Cardiac muscle cell (in vitro differentiated cells and primary cell): ENCODE data around the gene PHKB. TPM values are rescaled to one million over a fixed set of nuclear protein-coding genes. Genes with fewer than 3 reads are reported as not detected.
"Not testable (repeated sequence)": the region's sequence is repeated elsewhere in the genome, so short reads cannot be mapped to it uniquely, and the experiment has no call there.

ENCODE experiments used
- DNase-seq, 2 donors: peaks; one replicate each; pipeline versions ENCODE4 v3.0.0 to v3.0.0-alpha.2; 2010 to 2017; ENCODE audit warnings: low read depth in 1 of 2, low spot score in 1 of 2
- H3K27ac ChIP-seq: fragments of 200-600 bp; sonication (generic); 2 replicates; pipeline ENCODE4 v1.5.1; 2016
- H3K27me3 ChIP-seq: fragments of 200-600 bp; sonication (generic); 2 replicates; pipeline ENCODE4 v1.6.0; 2016; ENCODE audit warnings: control low read depth
- H3K36me3 ChIP-seq: fragments of 200-600 bp; sonication (generic); 2 replicates; pipeline ENCODE4 v1.5.1; 2016; ENCODE audit warnings: control low read depth
- H3K4me1 ChIP-seq: fragments of 200-600 bp; sonication (generic); 2 replicates; pipeline ENCODE4 v1.8.1; 2017; ENCODE audit warnings: low read depth, mild to moderate bottlenecking, mixed run types
- H3K4me3 ChIP-seq: fragments of 200-600 bp; sonication (generic); 2 replicates; pipeline ENCODE4 v1.5.1; 2016; ENCODE audit warnings: mild to moderate bottlenecking
- H3K9me3 ChIP-seq: fragments of 200-600 bp; sonication (generic); 2 replicates; pipeline ENCODE4 v1.5.1; 2017; ENCODE audit warnings: low read depth, mild to moderate bottlenecking, control low read depth
- polyA plus RNA-seq: library from polyadenylated mRNA; unstranded; fragments of >200 nt; fragmentation: Nextera tagmentation; extraction: Ambion mirVana; gene quantifications from 2 replicates; pipeline ENCODE4 v1.2.1, GENCODE V29; 2016
- total RNA-seq: library from RNA; depleted of rRNA; stranded (reverse); fragments of >200 nt; gene quantifications from 2 replicates; pipeline ENCODE4 v1.2.3, GENCODE V29; 2016
- TF ChIP-seq, protein P1 (sequence below): IDR thresholded peaks from 2 replicates; pipeline ENCODE4 v1.5.1; 2012; ENCODE audit warnings: low read depth, mild to moderate bottlenecking, low read length

PHKB gene
- total and polyA plus RNA-seq, 2 experiments from 2014 or later, result 84.2 to 107 TPM

DNA sequence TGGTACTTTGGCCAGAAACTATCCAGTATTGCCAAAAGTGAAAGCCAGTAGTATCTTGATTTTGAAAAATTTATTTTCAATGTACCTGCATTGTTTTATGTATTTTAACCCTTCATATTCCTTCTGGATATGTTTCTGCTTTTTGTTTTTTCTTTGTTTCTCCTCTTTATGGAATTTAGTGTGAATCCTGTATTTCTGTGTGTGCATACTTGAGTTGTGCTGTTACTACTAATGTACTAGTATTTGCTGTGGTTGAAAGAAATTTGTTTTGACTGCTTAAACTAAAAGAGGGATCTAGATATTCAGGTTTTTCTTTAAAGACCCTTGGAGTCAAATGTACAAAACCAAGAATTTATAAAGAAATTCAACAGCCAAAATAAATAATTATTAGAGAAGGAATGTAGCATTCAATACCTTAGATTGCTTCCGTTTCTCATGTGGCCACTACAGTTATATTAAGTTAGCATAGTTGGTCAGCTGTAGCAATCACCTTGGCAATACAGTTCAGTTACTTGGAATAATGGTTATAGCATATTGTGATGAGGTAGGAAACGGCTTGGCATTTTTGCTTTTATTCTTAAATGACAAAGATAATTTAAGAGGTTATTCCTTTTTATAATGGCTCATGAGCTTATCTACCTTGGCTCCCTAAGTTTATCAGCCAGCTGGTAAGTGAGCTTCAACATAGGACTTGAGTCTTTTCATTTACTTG, 4.9 kb downstream of the PHKB start:
- TF ChIP-seq, protein P1, sequence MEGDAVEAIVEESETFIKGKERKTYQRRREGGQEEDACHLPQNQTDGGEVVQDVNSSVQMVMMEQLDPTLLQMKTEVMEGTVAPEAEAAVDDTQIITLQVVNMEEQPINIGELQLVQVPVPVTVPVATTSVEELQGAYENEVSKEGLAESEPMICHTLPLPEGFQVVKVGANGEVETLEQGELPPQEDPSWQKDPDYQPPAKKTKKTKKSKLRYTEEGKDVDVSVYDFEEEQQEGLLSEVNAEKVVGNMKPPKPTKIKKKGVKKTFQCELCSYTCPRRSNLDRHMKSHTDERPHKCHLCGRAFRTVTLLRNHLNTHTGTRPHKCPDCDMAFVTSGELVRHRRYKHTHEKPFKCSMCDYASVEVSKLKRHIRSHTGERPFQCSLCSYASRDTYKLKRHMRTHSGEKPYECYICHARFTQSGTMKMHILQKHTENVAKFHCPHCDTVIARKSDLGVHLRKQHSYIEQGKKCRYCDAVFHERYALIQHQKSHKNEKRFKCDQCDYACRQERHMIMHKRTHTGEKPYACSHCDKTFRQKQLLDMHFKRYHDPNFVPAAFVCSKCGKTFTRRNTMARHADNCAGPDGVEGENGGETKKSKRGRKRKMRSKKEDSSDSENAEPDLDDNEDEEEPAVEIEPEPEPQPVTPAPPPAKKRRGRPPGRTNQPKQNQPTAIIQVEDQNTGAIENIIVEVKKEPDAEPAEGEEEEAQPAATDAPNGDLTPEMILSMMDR, result no peak
- no peak for DNase-seq
- no peak overlapping the region for H3K4me3 ChIP-seq
- H3K27me3 ChIP-seq, result no peaks in the 10 kb centered on the region
- no peaks in the 10 kb centered on the region for H3K9me3 ChIP-seq
- peak overlapping the region; percentile 91 for H3K27ac ChIP-seq
- H3K4me1 ChIP-seq, result peaks cover 82% of the 10 kb centered on the region
- H3K36me3 ChIP-seq, result no peaks in the 10 kb centered on the region

DNA sequence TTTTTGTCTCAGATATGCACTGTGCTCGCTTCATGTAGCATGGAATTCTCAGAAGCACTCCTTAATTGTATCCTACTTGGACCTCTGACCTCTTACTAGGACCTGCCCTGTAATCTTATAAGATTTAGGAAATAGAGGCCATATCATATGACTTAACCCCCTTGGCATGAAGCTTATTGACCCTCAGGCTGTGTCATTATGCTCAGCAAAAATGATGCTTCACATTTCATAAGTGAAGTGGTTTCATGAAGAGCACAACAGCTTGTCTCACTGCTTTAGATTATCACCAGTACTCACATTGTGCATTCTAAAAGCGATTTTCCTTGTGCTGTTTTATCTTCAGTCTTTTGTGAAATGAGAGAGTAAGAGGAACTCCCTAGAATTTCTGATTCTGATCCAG, 6.4 kb downstream of the PHKB start:
- H3K4me3 ChIP-seq, result no peak overlapping the region
- H3K4me1 ChIP-seq, result peaks cover 85% of the 10 kb centered on the region
- no peaks in the 10 kb centered on the region for H3K9me3 ChIP-seq
- no peaks in the 10 kb centered on the region for H3K36me3 ChIP-seq
- TF ChIP-seq, protein P1, result no peak
- H3K27me3 ChIP-seq, result no peaks in the 10 kb centered on the region
- no peak for DNase-seq
- peak overlapping the region; percentile 91 for H3K27ac ChIP-seq

DNA sequence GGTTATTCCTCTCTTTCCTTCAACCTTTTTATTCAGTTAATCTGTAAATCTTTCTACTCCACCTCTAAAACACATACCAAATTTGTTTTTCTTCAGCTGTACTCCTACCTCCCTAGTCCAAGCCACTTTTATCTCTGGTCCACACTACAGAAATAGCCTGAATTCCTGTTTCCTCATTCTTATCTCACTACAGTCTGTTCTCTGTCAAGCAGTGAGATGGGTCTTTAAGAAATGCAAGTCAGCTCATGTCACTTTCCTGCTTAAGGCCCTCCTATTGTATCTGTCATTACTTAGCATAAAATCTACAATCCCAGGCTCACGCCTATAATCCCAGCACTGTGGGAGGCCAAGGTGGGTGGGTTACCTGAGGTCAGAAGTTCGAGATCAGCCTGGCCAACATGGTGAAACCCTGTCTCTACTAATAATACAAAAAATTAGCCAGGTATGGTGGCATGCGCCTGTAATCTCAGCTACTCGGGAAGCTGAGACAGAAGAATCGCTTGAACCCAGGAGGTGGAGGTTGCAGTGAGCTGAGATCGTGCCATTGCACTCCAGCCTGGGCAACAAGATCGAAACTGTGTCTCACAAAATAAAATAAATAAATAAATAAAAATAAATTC, 7.0 kb downstream of the PHKB start:
- Histone ChIP-seq H3K4me1 (peaks cover 78% of the 10 kb centered on the region), H3K27ac (peak overlapping the region; percentile 91)
- not testable (repeated sequence) for H3K27me3 ChIP-seq, H3K4me3 ChIP-seq, H3K36me3 ChIP-seq, H3K9me3 ChIP-seq
- DNase-seq, result peak; percentile 53 to 60

DNA sequence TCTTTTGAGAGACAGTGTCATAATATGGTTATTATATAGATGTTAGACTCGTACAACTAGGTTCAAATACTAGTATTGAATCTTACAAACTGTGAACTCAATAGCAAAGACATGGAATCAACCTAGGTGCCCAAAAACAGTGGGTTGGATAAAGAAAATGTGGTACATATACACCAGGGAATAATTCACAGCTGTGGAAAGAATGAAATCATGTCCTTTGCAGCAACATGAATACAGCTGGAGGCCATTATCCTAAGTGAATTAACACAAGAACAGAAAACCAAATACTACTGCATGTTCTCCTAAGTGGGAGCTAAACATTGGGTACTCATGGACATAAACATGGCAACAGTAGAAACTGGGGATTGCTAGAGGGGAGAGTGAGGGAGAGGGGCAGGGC, 8.1 kb downstream of the PHKB start:
- Histone ChIP-seq H3K27ac (peak overlapping the region; percentile 91), H3K27me3 (no peaks in the 10 kb centered on the region), H3K9me3 (no peaks in the 10 kb centered on the region), H3K36me3 (no peaks in the 10 kb centered on the region), H3K4me3 (no peak overlapping the region), H3K4me1 (peaks cover 68% of the 10 kb centered on the region)
- TF ChIP-seq, protein P1, result no peak
- DNase-seq, result no peak

DNA sequence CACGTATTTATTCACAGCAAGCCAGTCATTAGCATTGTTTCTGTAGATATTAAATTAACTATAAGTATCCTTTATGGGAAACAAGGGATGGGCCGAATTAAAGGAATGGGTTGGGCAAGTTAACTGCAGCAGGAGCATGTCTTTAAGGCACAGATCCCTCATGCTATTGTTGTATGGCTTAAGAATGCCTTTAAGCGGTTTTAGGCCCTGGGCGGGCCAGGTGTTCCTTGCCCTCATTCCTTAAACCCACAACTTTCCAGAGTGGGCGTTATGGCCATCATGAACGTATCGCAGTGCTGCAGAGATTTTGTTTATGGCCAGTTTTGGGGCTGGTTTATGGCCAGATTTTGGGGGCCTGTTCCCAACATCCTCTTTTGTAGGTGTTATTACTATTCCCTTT, 9.1 kb downstream of the PHKB start:
- no peaks in the 10 kb centered on the region for H3K9me3 ChIP-seq
- no peaks in the 10 kb centered on the region for H3K36me3 ChIP-seq
- H3K4me3 ChIP-seq, result no peak overlapping the region
- TF ChIP-seq, protein P1, result no peak
- peaks cover 60% of the 10 kb centered on the region for H3K4me1 ChIP-seq
- DNase-seq, result no peak
- no peaks in the 10 kb centered on the region for H3K27me3 ChIP-seq
- peak overlapping the region; percentile 91 for H3K27ac ChIP-seq

DNA sequence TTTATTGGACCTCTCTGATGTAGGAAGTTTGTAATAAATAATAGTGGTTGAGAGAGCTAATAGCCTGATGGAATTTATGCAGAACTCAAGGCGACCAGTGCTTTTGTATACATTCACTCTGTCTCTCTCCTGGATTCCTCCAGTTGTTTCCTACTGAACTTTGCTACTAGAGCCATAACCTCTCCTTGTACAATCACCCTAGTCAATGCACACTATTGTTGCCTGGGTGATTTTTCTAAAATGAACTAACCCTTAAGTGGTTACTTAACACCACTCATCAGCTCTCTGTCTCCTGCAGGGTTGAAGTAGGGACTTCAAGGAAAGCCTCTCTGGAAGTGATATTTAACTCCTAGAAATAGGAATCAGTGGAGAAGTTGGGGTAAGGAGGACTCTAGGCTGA, 9.7 kb downstream of the PHKB start:
- TF ChIP-seq, protein P1, result no peak
- peaks cover 60% of the 10 kb centered on the region for H3K4me1 ChIP-seq
- H3K27ac ChIP-seq, result peak overlapping the region; percentile 91
- H3K9me3 ChIP-seq, result no peaks in the 10 kb centered on the region
- H3K4me3 ChIP-seq, result no peak overlapping the region
- H3K27me3 ChIP-seq, result no peaks in the 10 kb centered on the region
- DNase-seq, result peak in 1 of 2 donors; percentile 50
- H3K36me3 ChIP-seq, result no peaks in the 10 kb centered on the region

DNA sequence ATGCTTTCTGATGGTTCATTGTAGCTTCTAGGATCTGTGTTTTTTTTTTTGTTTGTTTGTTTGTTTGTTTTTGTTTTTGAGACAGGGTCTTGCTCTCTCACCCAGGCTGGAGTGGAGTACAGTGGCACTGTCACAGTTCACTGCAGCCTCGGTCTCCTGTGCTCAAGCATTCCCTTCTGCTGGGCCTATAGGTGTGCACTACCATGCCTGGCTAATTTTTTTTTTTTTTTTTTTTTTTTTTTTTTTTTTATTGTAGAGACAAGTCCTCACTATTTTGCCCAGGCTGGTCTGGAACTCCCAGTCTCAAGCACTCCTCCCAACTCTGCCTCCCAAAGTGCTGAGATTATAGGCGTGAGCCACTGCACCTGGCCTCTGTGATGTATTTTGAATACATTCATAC, 11.9 kb downstream of the PHKB start:
- H3K4me1 ChIP-seq, result peaks cover 55% of the 10 kb centered on the region
- not testable (repeated sequence) for H3K4me3 ChIP-seq, H3K9me3 ChIP-seq, H3K27me3 ChIP-seq, DNase-seq, H3K36me3 ChIP-seq, H3K27ac ChIP-seq
